HG02588 (cell line): ENCODE measurements around the gene TAF1A.
"Not testable (repeated sequence)": the region's sequence is repeated elsewhere in the genome, so short reads cannot be mapped to it uniquely, and the experiment has no call there.

Source experiments
- ATAC-seq: cut with Tn5 transposase; IDR thresholded peaks from one replicate; pipeline ENCODE4 v1.9.1; 2021; ENCODE audit warnings: mild to moderate bottlenecking, moderate library complexity; ENCODE audit not compliant: unreplicated experiment

The TAF1A gene

GRCh38 chr1:222589462-222590302 is at the start of gene TAF1A:
TAF1A (minus strand) TSS chr1:222589933.
- peak; percentile 100 for ATAC-seq

GRCh38 chr1:222634180-222635013 is 44.7 kb upstream of the TAF1A start:
- peak; percentile 86 for ATAC-seq

- ATAC-seq = no peak
Measured at GRCh38 chr1:222632749-222633148, 43.0 kb upstream of the TAF1A start.

- ATAC-seq = no peak
Measured at GRCh38 chr1:222631611-222632208, 42.0 kb upstream of the TAF1A start.

- no peak for ATAC-seq
Measured at GRCh38 chr1:222629921-222630535, 40.3 kb upstream of the TAF1A start.

GRCh38 chr1:222627232-222627631 is 37.5 kb upstream of the TAF1A start:
- no peak for ATAC-seq

- no peak for ATAC-seq
Measured at GRCh38 chr1:222624214-222624613, 34.5 kb upstream of the TAF1A start.

GRCh38 chr1:222623458-222623857 is 33.7 kb upstream of the TAF1A start:
- no peak for ATAC-seq

GRCh38 chr1:222622765-222623164 is 33.0 kb upstream of the TAF1A start:
- ATAC-seq = no peak

GRCh38 chr1:222620566-222620965 is 30.8 kb upstream of the TAF1A start:
- peak; percentile 38 for ATAC-seq

- ATAC-seq = no peak
Measured at GRCh38 chr1:222618880-222619596, 29.3 kb upstream of the TAF1A start.

GRCh38 chr1:222618001-222618879 is 28.5 kb upstream of the TAF1A start, which contains the start of gene MIA3:
MIA3 (plus strand) TSS chr1:222618097; CDS start chr1:222618111, 14 bp downstream.
- peak; percentile 52 for ATAC-seq

GRCh38 chr1:222617367-222617951 is 27.7 kb upstream of the TAF1A start:
- peak; percentile 83 for ATAC-seq

- no peak for ATAC-seq
Measured at GRCh38 chr1:222616525-222616924, 26.8 kb upstream of the TAF1A start.

- no peak for ATAC-seq
Measured at GRCh38 chr1:222613627-222614026, 23.9 kb upstream of the TAF1A start.

GRCh38 chr1:222610728-222611127 is 21.0 kb upstream of the TAF1A start:
- no peak for ATAC-seq

GRCh38 chr1:222609111-222609510 is 19.4 kb upstream of the TAF1A start:
- ATAC-seq = not testable (repeated sequence)

GRCh38 chr1:222606757-222607156 is 17.0 kb upstream of the TAF1A start:
- ATAC-seq = no peak

- no peak for ATAC-seq
Measured at GRCh38 chr1:222601257-222601656, 11.5 kb upstream of the TAF1A start.
